ENCODE measurements around the gene ZBTB2.
"Not testable (repeated sequence)": the region's sequence is repeated elsewhere in the genome, so short reads cannot be mapped to it uniquely, and the experiment has no call there.

Gene ZBTB2

GRCh38 chr6:151370509-151371078 lies 20.8 kb downstream of the ZBTB2 start:
- DNase-seq = no peak

DNA sequence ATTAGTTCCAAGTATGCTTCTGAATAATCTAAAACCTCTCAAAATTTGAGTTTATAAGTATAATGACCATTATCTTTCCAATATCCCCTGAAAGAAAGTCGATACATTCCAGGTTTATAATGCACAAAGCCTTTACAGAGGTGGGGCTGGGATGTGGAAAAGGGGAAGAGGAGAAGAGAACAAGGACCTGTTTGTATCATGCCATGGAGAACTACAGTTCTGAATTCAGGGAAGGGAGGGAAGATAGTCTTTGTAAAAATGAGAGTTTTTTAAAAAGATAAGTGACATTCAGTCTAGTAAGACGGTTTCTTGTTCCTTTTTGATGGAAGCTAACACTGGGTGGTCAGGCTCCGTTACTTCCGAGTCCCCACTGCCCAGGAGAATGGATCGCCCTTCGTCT lies 26.1 kb downstream of the ZBTB2 start:
- no peak for DNase-seq

DNA sequence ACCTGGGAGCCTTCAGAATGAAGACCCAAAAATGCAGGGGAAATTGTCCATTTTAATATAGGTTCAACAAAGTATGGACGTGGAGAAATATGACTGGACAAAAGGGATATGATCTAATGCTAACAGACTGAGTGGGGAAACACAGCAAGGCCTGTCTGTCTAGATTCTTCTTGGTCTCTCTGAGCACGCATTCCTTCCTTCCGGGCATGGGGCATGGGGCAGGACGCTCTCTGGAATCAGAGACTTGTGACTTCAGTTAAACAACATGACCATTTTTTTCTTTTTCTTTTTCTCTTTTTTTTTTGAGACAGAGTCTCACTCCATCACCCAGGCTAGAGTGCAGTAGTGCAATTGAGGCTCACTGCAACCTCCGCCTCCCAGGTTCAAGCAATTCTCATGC lies 31.9 kb downstream of the ZBTB2 start:
- DNase-seq = no peak

DNA sequence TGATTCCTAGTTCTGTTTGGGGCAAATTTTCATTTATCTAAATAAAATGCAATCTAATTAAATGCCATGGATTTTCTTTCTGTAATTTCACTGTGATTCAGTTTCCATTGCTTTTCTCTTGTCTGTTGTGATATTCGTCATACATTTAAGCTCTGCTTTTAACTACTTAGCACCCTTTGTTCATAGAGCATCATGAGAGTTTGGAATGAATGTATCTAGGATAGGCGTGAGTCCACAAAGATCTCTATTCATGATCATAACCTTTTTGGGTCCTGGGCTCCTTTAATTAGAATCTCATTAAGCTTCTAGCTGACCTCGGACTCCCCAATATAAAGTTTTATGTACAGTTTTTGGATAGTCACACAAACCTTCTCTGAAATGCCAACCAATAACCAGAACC lies 32.9 kb downstream of the ZBTB2 start:
- no peak for DNase-seq

DNA sequence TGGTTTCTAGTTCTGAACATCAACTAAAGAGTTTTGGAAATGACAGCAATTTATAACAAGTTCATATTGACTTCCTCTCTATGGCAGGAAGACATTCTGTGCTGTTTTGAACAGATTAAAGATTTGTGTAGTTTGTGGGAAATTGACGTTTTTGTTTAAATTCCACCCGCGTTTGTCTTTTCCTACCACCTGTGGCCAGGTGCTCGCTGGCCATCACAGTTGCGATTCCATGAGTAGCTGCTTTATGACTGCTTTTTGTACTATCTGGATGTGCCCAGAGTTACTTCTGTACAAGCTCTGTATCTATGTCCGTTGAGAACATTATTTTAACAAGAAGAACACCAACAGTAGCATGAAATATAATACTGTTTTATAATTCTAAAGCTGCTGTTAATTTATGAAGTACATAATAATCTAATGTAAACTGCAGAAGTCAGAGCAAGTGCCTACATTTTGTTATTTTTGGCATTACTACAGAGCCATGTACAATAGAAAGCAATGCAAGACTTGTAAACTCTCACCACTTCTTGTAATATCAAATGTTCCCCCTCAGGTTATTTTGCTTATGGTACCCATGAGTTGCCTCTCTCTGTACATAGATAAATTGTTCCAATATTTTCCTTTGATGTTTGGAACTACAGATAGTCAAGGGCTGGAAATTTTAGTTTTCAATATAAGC lies 33.5 kb downstream of the ZBTB2 start:
- DNase-seq = no peak

GRCh38 chr6:151356983-151357382 lies 34.4 kb downstream of the ZBTB2 start:
- not testable (repeated sequence) for DNase-seq

DNA sequence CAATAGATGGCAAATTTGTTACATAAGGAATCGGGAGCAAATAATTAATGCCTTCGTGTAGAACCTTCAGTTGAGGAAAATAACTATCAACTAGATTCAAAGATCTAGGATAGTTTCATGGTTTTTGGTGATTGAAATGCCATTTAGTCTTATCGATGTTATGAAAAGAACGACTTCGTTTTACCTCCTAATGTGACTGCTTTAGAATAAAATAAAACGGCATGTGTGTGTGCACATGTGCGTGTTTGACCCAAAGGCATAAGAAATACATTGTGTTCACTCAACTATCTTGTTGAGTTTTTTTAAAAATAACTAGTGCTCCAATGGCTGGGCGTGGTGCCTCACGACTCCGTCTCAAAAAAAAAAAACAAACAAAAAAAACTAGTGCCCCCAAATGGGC lies 37.6 kb downstream of the ZBTB2 start:
- no peak for DNase-seq

- DNase-seq = no peak
These were observed 38.7 kb downstream of the ZBTB2 start for GRCh38 chr6:151352410-151353396.

GRCh38 chr6:151351731-151352130 lies 39.6 kb downstream of the ZBTB2 start:
- no peak for DNase-seq

GRCh38 chr6:151351146-151351700 lies 40.1 kb downstream of the ZBTB2 start:
- DNase-seq = no peak

DNA sequence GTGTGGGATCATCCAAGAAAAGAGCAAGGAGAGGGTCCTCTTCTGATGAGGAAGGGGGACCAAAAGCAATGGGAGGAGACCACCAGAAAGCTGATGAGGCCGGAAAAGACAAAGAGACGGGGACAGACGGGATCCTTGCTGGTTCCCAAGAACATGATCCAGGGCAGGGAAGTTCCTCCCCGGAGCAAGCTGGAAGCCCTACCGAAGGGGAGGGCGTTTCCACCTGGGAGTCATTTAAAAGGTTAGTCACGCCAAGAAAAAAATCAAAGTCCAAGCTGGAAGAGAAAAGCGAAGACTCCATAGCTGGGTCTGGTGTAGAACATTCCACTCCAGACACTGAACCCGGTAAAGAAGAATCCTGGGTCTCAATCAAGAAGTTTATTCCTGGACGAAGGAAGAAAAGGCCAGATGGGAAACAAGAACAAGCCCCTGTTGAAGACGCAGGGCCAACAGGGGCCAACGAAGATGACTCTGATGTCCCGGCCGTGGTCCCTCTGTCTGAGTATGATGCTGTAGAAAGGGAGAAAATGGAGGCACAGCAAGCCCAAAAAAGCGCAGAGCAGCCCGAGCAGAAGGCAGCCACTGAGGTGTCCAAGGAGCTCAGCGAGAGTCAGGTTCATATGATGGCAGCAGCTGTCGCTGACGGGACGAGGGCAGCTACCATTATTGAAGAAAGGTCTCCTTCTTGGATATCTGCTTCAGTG lies 40.8 kb downstream of the ZBTB2 start:
- DNase-seq = no peak

- no peak for DNase-seq
These were observed 41.6 kb downstream of the ZBTB2 start for GRCh38 chr6:151349651-151350270.

DNA sequence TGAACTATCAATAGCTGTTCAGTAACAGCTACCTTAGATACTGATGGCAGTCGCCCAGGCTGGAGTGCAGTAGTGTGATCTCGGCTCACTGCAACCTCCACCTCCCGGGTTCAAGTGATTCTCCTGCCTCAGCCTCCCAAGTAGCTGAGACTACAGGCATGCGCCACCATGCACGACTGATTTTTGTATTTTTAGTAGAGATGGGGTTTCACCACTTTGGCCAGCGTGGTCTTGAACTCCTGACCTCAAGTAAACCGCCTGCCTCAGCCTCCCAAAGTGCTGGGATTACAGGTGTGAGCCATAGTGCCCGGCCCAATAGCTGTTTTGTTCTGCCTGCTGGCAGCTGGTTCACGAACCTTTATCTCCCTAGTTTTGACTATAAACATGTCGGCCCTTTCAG lies 48.6 kb downstream of the ZBTB2 start:
- DNase-seq = not testable (repeated sequence)

- DNase-seq = no peak
These were observed 49.7 kb downstream of the ZBTB2 start for GRCh38 chr6:151341476-151342195.

DNA sequence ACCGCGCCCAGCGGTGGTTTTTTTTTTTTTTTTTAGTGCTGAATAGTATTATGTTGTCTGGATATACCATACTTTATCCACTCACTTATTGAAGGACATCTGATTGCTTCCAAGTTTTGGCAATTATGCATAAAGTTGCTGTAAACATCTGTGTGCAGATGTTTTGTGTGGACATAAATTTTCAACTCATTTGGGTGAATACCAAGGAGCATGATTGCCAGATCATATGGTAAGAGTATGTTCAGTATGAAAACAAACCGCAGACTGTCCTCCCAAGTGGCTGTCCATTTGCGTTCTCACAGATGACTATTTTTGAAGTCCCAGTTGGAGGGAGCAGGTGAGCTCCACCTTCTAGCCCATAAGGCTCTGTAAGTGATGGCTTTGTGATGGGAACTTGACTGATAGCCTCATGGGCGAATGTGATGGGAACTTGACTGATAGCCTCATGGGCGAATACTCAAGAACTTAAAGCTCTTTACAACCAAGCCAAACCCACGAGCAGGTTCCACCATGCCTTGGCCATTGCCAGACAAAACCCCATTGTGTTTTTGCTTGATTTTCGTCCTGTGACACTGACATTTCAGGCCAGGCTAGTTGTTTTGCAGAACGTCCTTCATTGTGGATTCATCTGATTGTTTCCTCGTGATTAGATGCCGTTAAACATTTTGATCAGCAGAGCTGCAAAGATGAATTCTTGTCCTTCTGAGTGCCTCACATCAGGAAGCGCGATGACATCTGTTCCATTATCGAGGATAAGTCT lies 51.0 kb downstream of the ZBTB2 start:
- no peak for DNase-seq

DNA sequence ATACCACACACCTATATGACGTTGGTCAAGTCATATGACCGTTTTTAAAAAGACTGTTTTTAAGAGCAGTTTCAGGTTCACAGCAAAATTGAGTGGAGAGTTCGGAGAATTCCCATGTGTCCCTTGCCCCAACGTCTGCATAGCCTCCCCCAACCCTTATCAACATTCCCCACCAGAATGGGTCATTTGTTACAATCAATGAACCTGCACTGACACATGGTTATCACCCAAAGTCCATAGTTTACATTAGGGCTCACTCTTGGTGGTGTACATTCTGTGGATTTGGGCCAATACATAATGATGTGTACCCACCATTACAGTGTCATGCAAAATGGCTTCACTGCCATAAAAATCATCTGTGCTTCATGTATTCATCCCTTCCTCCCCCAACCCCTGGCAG lies 52.0 kb downstream of the ZBTB2 start:
- no peak for DNase-seq

GRCh38 chr6:151338651-151339200 lies 52.6 kb downstream of the ZBTB2 start:
- DNase-seq = no peak

DNA sequence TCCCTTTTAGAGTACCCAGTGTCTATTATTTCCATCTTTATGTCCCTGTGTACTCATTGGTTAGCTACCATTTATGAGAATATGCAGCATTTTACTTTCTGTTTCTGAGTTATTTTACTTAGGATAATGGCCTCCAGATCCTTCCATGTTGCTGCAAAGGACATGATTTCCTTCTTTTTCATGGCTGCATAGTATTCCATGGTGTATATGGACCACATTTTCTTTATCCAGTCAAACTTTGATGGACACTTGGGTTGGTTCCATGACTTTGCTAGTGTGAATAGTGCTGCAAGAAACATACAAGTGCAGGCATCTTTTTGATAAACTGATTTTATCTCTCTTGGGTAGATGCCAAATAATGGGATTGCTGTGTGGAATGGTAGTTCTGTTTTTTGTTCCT lies 55.4 kb downstream of the ZBTB2 start:
- no peak for DNase-seq

DNA sequence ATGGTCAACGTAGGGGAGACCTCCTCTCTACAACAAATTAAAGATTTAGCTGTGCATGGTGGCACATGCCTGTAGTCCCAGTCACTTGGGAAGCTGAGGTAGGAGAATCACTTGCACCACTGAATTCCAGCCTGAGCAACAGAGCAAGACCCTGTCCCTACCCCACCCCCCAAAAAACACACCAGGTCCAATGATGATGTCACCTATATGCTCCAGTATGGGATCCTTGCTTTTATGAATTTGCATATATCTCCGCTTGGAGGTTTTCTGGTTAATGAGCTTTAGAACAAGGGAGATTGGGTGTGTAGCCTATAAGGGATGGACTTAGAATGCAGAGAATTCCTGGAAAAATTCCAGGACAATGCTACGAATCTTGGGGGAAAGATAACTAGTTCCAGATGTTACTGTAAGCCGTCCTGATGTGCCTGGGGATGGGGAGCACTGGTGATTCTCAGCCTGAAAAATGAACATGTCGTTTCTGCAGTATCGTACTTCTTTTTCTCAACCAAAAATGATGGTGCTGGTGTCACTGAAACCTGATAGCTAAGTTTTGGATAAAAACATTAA lies 61.1 kb downstream of the ZBTB2 start:
- no peak for DNase-seq

DNA sequence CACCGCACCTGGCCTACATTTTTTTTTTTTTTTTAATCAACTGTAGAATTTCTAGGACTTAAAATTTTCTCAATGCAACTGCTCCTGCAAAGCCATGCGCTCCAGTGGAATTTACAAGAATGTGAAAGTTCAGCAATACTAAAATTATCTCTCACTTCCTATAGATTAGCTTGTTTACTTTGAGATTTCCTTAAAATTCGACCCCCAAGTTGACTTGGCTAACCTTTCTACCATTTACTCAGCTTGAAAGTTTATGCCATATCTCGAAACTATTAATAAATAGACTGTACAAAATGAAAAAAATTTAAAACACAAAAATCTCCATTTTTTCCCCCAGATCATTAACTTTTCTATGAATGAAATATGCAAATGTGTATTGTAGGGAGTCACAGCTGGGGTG lies 64.3 kb downstream of the ZBTB2 start:
- no peak for DNase-seq

All from stimulated activated CD4-positive, alpha-beta T cell treated with anti-CD3 and anti-CD28 coated beads, Interleukin-12 subunit alpha, Interleukin-12 subunit beta, amount 100 ng/mL, for 4 hours (primary cell).